GM21717 (cell line): ENCODE measurements around the gene LAIR2.

ENCODE experiments used
- ATAC-seq: cut with Tn5 transposase; IDR thresholded peaks from one replicate; pipeline ENCODE4 v1.9.1; 2021; ENCODE audit warnings: mild to moderate bottlenecking, moderate library complexity; ENCODE audit not compliant: unreplicated experiment

Gene LAIR2

GRCh38 chr19:54502518-54503048 lies at the start of gene LAIR2:
TSS of gene LAIR2 (plus strand) at chr19:54502831. CDS start at chr19:54502919, 88 bp downstream.
- no peak for ATAC-seq

GRCh38 chr19:54453921-54454780 lies 48.5 kb upstream of the LAIR2 start:
- no peak for ATAC-seq

GRCh38 chr19:54454781-54455675 lies 47.6 kb upstream of the LAIR2 start:
- ATAC-seq: no peak

GRCh38 chr19:54455786-54456422 lies 46.7 kb upstream of the LAIR2 start:
- no peak for ATAC-seq

GRCh38 chr19:54456423-54457373 lies 45.9 kb upstream of the LAIR2 start:
- ATAC-seq: no peak

- no peak for ATAC-seq
Observed at GRCh38 chr19:54457773-54458647, 44.6 kb upstream of the LAIR2 start.

- no peak for ATAC-seq
Observed at GRCh38 chr19:54458648-54459281, 43.9 kb upstream of the LAIR2 start.

GRCh38 chr19:54459282-54460229 lies 43.1 kb upstream of the LAIR2 start:
- no peak for ATAC-seq

GRCh38 chr19:54460230-54461005 lies 42.2 kb upstream of the LAIR2 start:
- no peak for ATAC-seq

- ATAC-seq: no peak
Observed at GRCh38 chr19:54461210-54461609, 41.4 kb upstream of the LAIR2 start.

GRCh38 chr19:54461613-54462012 lies 41.0 kb upstream of the LAIR2 start:
- no peak for ATAC-seq

- ATAC-seq: no peak
Observed at GRCh38 chr19:54462047-54462654, 40.5 kb upstream of the LAIR2 start.

- ATAC-seq: peak; percentile 12
Observed at GRCh38 chr19:54462655-54463530, 39.7 kb upstream of the LAIR2 start.

GRCh38 chr19:54463531-54464043 lies 39.0 kb upstream of the LAIR2 start, which contains the start of gene LENG9:
TSS of gene LENG9 (minus strand) at chr19:54463778. CDS start at chr19:54463526, 252 bp downstream.
- ATAC-seq: peak; percentile 43
